H9 (cell line): ENCODE measurements around the gene CPNE7. TPM values are rescaled to one million over a fixed set of nuclear protein-coding genes. Genes with fewer than 3 reads are reported as not detected.

Experiments
- DNase-seq: peaks from one replicate; pipeline ENCODE4 v3.0.0-alpha.2; 2017
- H2AFZ ChIP-seq: one replicate; pipeline ENCODE4 v1.6.1; 2013; ENCODE audit warnings: mild to moderate bottlenecking, low read length, control low read depth, moderate library complexity
- H2AK5ac ChIP-seq: 2 replicates; pipeline ENCODE4 v1.6.1; 2013; ENCODE audit warnings: low read length, control low read depth, mixed read lengths; ENCODE audit not compliant: insufficient read length
- H2BK120ac ChIP-seq: one replicate; pipeline ENCODE4 v1.6.1; 2013; ENCODE audit warnings: low read depth, mild to moderate bottlenecking, low read length, control low read depth, inconsistent platforms; ENCODE audit not compliant: poor library complexity, severe bottlenecking
- H2BK12ac ChIP-seq: 2 replicates; pipeline ENCODE4 v1.6.1; 2013; ENCODE audit warnings: low read length, control low read depth, mixed read lengths, low read depth; ENCODE audit not compliant: insufficient read length
- H2BK15ac ChIP-seq: 2 replicates; pipeline ENCODE4 v1.6.1; 2013; ENCODE audit warnings: low read depth, low read length, control low read depth
- H2BK20ac ChIP-seq: one replicate; pipeline ENCODE4 v1.6.1; 2013; ENCODE audit warnings: low read depth, mild to moderate bottlenecking, low read length, control low read depth, inconsistent platforms; ENCODE audit not compliant: poor library complexity, severe bottlenecking
- H2BK5ac ChIP-seq: 2 replicates; pipeline ENCODE4 v1.6.1; 2013; ENCODE audit warnings: low read length, control low read depth, mixed read lengths; ENCODE audit not compliant: insufficient read length
- H3K14ac ChIP-seq: 2 replicates; pipeline ENCODE4 v1.6.1; 2013; ENCODE audit warnings: low read length, control low read depth; ENCODE audit not compliant: insufficient read depth
- H3K18ac ChIP-seq: 2 replicates; pipeline ENCODE4 v1.6.1; 2013; ENCODE audit warnings: low read depth, mild to moderate bottlenecking, mixed read lengths, low read length, control low read depth; ENCODE audit not compliant: insufficient read length
- H3K23ac ChIP-seq: 2 replicates; pipeline ENCODE4 v1.6.1; 2013; ENCODE audit warnings: low read length, control low read depth, mixed read lengths, low read depth; ENCODE audit not compliant: insufficient read length
- H3K23me2 ChIP-seq: 2 replicates; pipeline ENCODE4 v1.6.1; 2013; ENCODE audit warnings: low read depth, mild to moderate bottlenecking, mixed read lengths, low read length, control low read depth; ENCODE audit not compliant: insufficient read length, poor library complexity, severe bottlenecking
- H3K27ac ChIP-seq: 2 replicates; pipeline ENCODE4 v1.5.1; 2013; ENCODE audit warnings: low read length, control low read depth, mixed read lengths, low read depth; ENCODE audit not compliant: insufficient read length
- H3K27me3 ChIP-seq: 2 replicates; pipeline ENCODE4 v1.6.1; 2013; ENCODE audit warnings: low read length, control low read depth, inconsistent platforms; ENCODE audit not compliant: insufficient read depth
- H3K4ac ChIP-seq: 2 replicates; pipeline ENCODE4 v1.6.1; 2013; ENCODE audit warnings: low read depth, mild to moderate bottlenecking, control low read depth, inconsistent platforms, low read length, moderate library complexity
- H3K4me1 ChIP-seq: 2 replicates; pipeline ENCODE4 v1.6.1; 2013; ENCODE audit warnings: low read length, control low read depth, inconsistent platforms; ENCODE audit not compliant: insufficient read depth
- H3K4me2 ChIP-seq: 2 replicates; pipeline ENCODE4 v1.6.1; 2013; ENCODE audit warnings: low read length, control low read depth, mixed read lengths; ENCODE audit not compliant: insufficient read length, insufficient read depth
- H3K56ac ChIP-seq: 2 replicates; pipeline ENCODE4 v1.6.1; 2013; ENCODE audit warnings: low read depth, mild to moderate bottlenecking, mixed read lengths, low read length, control low read depth; ENCODE audit not compliant: insufficient read length
- H3K79me1 ChIP-seq: 2 replicates; pipeline ENCODE4 v1.6.1; 2013; ENCODE audit warnings: low read depth, mild to moderate bottlenecking, moderate library complexity, low read length, control low read depth, inconsistent platforms; ENCODE audit not compliant: insufficient read depth, poor library complexity, severe bottlenecking
- H3K79me2 ChIP-seq: 2 replicates; pipeline ENCODE4 v1.6.1; 2013; ENCODE audit warnings: low read length, control low read depth, inconsistent platforms; ENCODE audit not compliant: insufficient read depth
- H3K9ac ChIP-seq: 2 replicates; pipeline ENCODE4 v1.6.1; 2013; ENCODE audit warnings: low read length, control low read depth, mixed read lengths; ENCODE audit not compliant: insufficient read length; ENCODE audit errors: extremely low read depth
- H3K9me3 ChIP-seq: one replicate; pipeline ENCODE4 v1.6.1; 2013; ENCODE audit warnings: low read depth, low read length, inconsistent platforms; ENCODE audit not compliant: control insufficient read depth
- H3T11ph ChIP-seq: one replicate; pipeline ENCODE4 v1.6.1; 2013; ENCODE audit warnings: mild to moderate bottlenecking, low read length, control low read depth, inconsistent platforms
- H4K20me1 ChIP-seq: one replicate; pipeline ENCODE4 v1.6.1; 2013; ENCODE audit not compliant: control insufficient read depth, insufficient read length, insufficient read depth
- H4K5ac ChIP-seq: 2 replicates; pipeline ENCODE4 v1.6.1; 2013; ENCODE audit warnings: low read depth, mild to moderate bottlenecking, mixed read lengths, low read length, control low read depth; ENCODE audit not compliant: insufficient read length
- H4K8ac ChIP-seq: replicated peaks from 2 replicates; pipeline ENCODE4 v1.6.1; 2013; ENCODE audit warnings: low read length, control low read depth, mixed read lengths, low read depth; ENCODE audit not compliant: insufficient read length
- H4K91ac ChIP-seq: 2 replicates; pipeline ENCODE4 v1.6.1; 2013; ENCODE audit warnings: low read depth, mild to moderate bottlenecking, moderate library complexity, mixed read lengths, low read length, control low read depth; ENCODE audit not compliant: insufficient read length
- H3K27ac Mint-ChIP-seq, 3 experiments: 2 replicates in 2 of 3; 3 replicates in 1 of 3; pipeline ENCODE4 v1.8.0; 2020 to 2021; ENCODE audit warnings: mixed read lengths in 3 of 3, mild to moderate bottlenecking in 1 of 3, moderate library complexity in 1 of 3
- H3K27me3 Mint-ChIP-seq: 2 replicates; pipeline ENCODE4 v1.8.0; 2021; ENCODE audit warnings: low read depth, mild to moderate bottlenecking, moderate library complexity, mixed read lengths
- H3K36me3 Mint-ChIP-seq, 3 experiments: 2 replicates in 2 of 3; 3 replicates in 1 of 3; pipeline ENCODE4 v1.8.0; 2020 to 2021; ENCODE audit warnings: low read depth in 3 of 3, mixed read lengths in 3 of 3; ENCODE audit not compliant: insufficient read depth in 1 of 3
- H3K4me1 Mint-ChIP-seq, 2 experiments: 2 replicates each; pipeline ENCODE4 v1.8.0; 2020; ENCODE audit warnings: mixed read lengths in 2 of 2
- H3K4me3 Mint-ChIP-seq, 2 experiments: 2 replicates in 1 of 2; 3 replicates in 1 of 2; pipeline ENCODE4 v1.8.0; 2020 to 2021; ENCODE audit warnings: mild to moderate bottlenecking in 2 of 2, mixed read lengths in 2 of 2, moderate library complexity in 1 of 2
- H3K9me3 Mint-ChIP-seq, 2 experiments: 2 replicates in 1 of 2; 3 replicates in 1 of 2; pipeline ENCODE4 v1.8.0; 2020; ENCODE audit warnings: mild to moderate bottlenecking in 2 of 2, mixed read lengths in 2 of 2, moderate library complexity in 1 of 2
- WGBS: extraction: QIAGEN DNeasy Blood & Tissue Kit; methylation state at CpG from one replicate; pipeline ENCODE4 v1.1.7; 2013; ENCODE audit warnings: missing lambda C conversion rate, low lambda C conversion rate, mixed read lengths; ENCODE audit not compliant: insufficient read length; ENCODE audit errors: extremely low coverage; 5-methylcytosine and 5-hydroxymethylcytosine counted together
- total RNA-seq: library from RNA; stranded (reverse); gene quantifications from 2 replicates; pipeline ENCODE4 v1.2.1, GENCODE V29; 2021
- TF ChIP-seq, protein P1 (sequence below): fragments of 200-600 bp; sonication (generic); conservative IDR thresholded peaks from 3 replicates; pipeline ENCODE4 v1.8.0; 2021; ENCODE audit warnings: antibody characterized with exemption, mild to moderate bottlenecking

The CPNE7 gene
- total RNA-seq, 1 experiment from 2014 or later = 23.4 TPM

DNA sequence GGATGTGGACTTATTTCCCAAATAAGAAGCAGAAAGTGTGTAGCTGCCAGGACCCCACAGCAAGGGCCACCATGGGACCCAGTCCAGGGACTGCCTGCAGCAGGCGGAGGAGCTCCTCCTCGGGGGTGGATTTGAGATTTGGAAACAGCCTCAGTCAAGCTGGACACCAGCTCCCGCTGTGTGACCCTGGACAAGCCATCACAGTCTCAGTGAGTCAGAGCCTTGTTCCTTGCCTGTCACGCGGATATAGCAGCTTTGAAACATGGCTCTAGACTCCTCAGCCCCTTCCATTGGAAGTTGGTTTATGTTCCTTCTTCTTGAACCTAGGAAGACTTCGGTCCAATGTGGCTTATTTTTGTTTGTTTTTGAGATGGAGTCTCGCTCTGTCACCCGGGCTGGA is 25.4 kb downstream of the CPNE7 start:
- Histone ChIP-seq H2BK5ac (no peak overlapping the region), H3K23ac (no peak overlapping the region), H4K20me1 (no peaks in the 10 kb centered on the region), H3K56ac (no peak overlapping the region), H3K9me3 (no peaks in the 10 kb centered on the region), H3K79me2 (no peaks in the 10 kb centered on the region), H4K91ac (no peak overlapping the region), H2BK20ac (no peak overlapping the region), H3K14ac (no peak overlapping the region), H3K4ac (no peak overlapping the region), H2AK5ac (no peak overlapping the region), H4K8ac (no peak overlapping the region), H4K5ac (no peak overlapping the region), H3K4me2 (no peak overlapping the region), H3K27me3 (no peaks in the 10 kb centered on the region), H3K4me1 (no peaks in the 10 kb centered on the region; the same call in 1 of the 2 replicates), H3K23me2 (no peaks in the 10 kb centered on the region), H3K18ac (no peak overlapping the region), H3T11ph (no peak overlapping the region), H2BK15ac (no peak overlapping the region), H2AFZ (no peak overlapping the region), H3K79me1 (no peaks in the 10 kb centered on the region), H3K27ac (no peak overlapping the region), H3K9ac (no peak overlapping the region), H2BK120ac (no peak overlapping the region), H2BK12ac (no peak overlapping the region)
- Mint-ChIP-seq H3K36me3 (no peaks in the 10 kb centered on the region), H3K4me1 (peaks cover 5 to 12% of the 10 kb centered on the region in 2 experiments), H3K9me3 (no peaks in the 10 kb centered on the region; a peak in 1 of 5 replicates), H3K27ac (no peak overlapping the region), H3K4me3 (no peak overlapping the region), H3K27me3 (peaks cover 4% of the 10 kb centered on the region)
- WGBS = no CpG with 5 or more reads among the region's 8 CpGs
- no peak for DNase-seq
- TF ChIP-seq, protein P1, sequence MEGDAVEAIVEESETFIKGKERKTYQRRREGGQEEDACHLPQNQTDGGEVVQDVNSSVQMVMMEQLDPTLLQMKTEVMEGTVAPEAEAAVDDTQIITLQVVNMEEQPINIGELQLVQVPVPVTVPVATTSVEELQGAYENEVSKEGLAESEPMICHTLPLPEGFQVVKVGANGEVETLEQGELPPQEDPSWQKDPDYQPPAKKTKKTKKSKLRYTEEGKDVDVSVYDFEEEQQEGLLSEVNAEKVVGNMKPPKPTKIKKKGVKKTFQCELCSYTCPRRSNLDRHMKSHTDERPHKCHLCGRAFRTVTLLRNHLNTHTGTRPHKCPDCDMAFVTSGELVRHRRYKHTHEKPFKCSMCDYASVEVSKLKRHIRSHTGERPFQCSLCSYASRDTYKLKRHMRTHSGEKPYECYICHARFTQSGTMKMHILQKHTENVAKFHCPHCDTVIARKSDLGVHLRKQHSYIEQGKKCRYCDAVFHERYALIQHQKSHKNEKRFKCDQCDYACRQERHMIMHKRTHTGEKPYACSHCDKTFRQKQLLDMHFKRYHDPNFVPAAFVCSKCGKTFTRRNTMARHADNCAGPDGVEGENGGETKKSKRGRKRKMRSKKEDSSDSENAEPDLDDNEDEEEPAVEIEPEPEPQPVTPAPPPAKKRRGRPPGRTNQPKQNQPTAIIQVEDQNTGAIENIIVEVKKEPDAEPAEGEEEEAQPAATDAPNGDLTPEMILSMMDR = no peak
